ENCODE results near the gene ATXN7.

ATXN7 gene

DNA sequence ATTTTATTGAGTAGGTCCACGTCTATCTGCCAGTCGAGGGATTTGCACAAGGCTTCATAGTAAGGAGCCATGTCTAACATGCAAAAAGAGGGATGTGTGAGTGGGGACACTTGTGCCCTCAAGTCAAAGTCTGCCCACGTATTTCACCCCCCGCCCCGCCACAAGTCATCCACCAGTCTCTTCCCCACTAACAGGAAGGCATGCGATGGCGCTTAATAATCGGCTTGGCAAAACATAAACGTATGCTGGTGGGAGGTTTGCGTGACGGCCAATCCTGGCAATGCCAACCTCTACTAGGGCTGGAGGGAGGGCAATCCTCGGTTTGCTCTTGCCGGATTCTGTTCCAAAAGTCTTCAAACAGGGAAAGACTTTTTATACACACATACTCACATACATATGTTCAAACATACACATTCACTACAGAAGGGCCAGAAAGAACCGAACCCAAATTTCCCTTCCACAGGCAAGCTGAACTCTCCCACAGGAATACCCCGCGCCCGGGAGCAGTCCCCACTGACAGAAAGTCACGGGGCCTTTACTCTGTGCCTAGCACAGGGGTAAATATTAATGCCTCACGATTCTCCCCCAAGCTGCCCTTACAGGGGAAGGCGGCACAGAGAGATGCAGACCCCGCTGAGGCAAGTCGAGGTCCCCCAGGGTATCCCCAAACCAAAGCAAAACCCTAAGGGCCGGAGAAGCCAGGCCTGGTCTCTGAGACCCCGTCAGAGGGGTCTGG lies 159.0 kb downstream of the ATXN7 start:
- no peak for DNase-seq

DNA sequence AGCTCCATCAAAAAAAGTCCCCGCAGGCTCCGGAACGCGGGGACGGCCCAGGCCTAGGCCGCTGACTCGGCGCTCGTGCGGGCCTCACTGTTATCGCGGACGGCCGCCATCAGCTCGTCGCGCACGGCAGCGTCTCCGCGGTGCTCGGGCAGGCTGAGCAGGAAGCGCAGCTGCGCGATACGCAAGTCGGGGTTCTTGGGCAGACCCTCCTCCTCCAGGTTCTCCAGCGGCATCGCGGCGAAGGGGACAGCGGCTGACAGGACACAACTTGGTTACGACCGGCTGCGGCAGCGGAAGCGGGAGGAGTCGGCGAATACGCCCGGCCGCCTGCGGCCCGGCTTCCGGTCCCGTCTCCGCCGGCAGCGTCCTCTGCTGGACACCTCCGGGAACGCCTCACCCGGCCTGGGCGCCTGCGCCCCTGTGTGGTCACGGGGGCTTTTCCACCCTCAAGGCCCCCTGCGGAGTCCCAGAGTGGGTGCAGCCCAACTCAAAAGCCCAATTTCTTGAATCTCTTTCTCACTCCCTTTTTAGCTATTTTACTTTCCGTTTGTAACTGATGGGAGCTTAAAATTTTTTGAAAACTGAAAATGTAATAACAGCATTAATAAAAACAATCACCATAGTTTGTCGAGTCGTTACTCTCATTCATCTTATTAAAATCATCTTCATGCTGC lies 159.7 kb downstream of the ATXN7 start, which contains the start of gene PSMD6:
TSS of gene PSMD6 (minus strand) at position 308 of the 674 bp plus-strand sequence. CDS start at position 233, 75 bp downstream.
- DNase-seq, result peak; percentile 83 to 93 (median 90)

DNA sequence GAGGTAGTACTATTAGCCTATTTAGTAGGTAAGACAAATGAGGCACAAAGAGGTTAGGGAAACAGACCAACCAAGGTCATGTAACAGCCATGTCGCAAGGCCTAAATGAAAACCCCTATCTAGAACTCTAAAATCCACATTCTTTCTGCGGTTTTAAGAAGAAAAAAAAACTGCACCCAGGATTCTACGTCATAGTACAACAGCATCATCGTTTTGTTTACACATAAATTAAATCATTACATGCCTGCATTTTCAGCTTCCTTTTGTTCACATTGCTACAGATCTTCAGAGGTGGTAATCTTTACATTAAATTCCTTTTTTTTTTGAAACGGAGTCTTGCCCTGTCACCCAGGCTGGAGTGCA lies 160.2 kb downstream of the ATXN7 start:
- DNase-seq, result no peak

DNA sequence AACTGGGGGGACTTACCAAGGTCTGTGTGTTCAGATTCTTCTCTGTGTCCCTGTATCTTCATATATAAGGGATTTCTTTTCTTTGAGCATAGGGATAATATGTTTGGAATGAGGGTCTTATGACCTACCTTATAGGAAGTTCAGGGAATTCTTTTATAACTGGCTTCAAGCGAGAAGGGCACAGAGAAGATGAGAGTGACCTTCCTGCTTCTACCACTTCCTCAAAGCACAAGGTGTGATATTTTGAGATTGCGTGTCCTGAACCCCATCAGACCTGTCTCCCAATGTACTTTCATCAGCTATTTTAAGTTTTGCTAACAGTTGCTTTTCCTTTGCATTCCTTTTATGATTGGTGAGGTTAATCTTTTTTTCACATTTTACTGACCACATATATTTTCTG lies 162.7 kb downstream of the ATXN7 start:
- DNase-seq, result no peak

DNA sequence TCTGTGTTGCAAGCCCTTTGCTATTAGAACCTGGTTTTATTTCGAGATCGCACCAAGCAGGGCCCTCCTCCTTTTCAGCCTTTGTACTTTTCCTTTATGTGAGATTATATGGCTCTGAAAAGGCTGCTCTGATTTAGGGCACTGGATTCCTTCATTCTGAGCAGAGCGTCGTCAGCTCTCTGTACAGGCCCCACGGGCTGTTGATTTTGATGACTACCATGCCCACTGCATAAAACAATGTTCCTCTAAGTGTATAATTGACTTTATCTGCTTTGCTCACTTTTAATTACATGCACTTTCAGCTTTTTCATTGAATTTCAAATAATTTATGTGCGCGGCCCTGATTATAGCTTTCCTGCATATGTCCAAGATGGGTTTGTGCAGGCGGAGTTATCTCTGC lies 164.0 kb downstream of the ATXN7 start:
- no peak for DNase-seq

DNA sequence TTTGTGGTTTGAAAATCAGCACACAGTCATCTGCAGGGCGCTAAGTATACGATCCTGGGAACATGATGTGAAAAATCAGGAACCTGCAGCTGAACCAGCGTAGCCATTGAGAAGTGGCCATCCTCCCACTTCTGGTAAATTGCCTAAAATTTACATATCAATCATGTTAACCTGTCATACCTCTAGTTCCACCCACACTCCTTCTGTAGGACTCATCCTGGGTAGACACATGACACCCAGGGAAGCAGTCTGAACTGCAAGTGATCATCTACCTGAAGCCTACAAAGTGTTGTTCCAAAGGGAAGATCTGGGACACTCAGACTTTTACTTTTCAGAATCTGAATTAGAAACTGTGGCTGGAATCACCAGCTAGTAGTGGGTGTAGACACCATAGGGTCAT lies 165.1 kb downstream of the ATXN7 start:
- no peak for DNase-seq

DNA sequence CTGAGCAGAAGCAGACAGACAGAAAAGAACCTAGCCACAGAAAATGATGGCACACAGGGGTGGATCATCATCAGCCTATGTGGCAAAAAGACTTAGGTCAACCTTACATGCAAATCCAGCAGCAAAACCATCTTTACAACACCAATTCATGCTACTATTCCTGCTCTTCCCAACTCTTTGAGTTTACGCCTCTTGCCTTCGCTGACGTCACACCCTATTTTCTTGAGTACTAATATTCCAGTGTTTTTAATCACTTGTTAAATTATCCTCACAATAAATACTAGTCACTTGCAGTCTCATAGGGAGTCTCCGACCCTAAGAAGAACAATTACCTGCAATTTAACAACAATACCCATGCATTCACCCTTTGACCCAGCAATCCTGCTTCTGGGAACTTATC lies 165.6 kb downstream of the ATXN7 start:
- DNase-seq, result no peak

DNA sequence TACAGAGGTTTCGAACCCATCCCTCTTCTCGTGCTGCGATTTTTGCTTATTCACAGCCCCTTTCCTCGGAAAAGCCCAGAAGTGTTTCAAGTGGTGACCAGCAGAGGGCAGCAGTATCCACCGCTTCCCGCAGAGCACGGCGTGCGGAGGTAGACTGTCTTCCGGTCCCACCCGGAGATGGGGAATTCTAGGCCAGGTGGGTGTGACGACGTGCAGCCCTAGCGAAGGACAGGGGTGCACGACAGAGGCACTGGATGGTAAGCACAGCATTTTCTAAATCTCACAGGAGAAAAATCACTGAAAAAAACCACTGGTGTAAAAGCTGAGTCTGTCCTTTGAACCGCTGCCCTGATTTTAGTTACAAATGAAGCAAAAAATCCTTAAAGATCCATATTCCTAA lies 167.1 kb downstream of the ATXN7 start:
- peak; percentile 41 to 51 (median 48) for DNase-seq

DNA sequence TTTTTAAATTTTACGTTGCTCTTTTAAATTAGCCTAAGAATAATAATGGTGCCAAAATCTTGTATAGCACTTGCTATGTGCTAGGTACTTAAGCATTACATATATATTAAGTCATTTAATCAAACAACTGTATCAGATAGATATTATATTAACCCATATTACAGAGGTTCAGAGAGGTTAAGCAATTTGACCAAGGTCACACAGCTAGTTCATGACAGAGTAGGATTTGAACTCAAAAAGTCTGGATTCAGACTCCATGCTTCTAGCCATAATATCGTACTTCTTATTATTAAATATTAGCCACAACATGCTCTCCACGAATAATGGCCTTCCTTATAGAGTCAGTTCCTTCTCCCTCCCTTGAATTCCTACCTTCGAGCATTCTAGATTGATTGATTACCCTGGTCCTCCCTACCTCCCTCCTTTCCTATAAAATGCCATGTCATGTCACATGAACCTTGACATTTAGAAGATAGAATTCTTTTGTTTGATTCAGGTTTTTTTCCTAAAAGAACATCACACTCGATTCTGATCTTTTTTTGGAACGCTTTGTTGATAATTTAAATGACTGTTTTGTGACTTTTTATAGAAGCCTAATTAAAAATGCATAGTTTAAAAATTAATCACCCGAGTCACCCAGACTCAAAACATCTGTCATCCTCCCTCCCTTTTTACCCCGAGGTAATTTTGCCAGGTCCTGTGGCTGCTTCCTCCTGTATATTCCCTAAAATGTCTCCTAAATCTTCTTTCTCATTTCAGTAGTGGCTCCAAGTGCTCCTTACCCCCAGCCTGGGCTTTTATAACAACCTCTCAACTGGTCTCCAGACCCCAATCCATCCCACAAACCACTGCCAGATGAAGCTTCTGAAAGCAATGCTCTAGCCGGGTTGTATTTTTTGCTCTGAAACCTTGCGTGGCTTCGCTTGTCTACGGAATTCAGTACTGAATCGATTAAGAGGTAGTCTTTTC lies 168.2 kb downstream of the ATXN7 start:
- no peak for DNase-seq

DNA sequence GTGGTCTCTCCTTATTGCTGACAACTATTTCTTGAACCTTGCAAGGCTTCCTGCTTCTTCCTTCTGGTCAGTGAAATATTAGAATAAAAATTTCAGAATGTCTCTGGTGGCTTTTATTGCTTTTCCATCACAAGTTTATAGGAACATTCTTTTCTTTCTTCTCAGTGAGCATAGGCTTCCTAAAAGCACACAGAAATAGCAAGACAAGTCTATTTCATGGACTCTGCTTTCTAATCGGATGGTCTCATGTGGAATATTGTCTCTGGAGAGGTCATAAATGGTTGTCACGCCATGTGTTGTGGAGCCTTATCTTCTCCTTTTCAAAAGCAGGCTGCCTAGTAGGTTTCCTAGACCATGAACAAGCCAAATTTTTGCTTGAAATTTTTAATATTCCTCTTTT lies 169.4 kb downstream of the ATXN7 start:
- no peak for DNase-seq

DNA sequence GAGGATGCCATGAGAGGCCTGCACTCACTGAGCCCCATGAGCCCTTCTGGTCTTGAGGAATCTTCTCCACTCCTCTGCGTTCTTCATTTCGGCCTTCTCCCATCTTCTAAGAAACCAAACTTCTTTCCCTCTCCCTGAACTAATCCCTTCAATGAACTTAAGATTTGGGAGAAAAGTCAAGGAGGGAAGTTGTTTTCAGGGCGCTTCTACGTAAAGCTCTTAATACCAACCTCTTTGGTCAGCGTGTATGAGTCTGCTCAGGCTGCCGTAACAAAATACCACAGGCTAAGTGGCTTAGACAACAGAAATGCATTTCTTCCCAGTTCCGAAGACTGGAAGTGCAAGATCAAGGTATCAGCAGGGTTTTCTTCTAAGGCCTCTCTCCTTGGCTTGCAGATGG lies 173.4 kb downstream of the ATXN7 start:
- no peak for DNase-seq

DNA sequence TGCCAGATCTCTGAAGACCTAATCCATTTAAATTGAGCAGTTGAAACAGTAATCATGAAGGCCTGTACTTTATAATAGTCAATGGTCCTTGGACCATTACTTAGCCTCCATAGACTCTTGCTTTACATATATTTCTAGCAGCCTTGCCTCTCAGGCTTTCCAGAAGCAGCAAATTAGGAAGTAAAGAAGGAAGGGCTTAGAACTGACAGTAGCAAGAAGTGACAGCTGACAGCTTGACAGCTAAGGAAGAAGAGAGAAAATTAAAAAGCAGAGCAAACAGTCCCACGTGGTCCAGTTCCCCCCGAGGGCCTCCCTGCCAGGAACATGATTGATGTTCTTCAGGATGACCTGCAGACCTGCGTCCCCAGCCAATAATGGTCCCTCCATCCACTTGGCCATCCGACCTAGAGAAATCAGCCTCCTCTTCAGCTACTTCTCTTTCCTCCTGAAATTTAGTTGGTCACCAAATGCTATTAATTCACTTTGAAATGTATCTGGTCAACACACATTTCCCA lies 174.6 kb downstream of the ATXN7 start:
- no peak for DNase-seq

DNA sequence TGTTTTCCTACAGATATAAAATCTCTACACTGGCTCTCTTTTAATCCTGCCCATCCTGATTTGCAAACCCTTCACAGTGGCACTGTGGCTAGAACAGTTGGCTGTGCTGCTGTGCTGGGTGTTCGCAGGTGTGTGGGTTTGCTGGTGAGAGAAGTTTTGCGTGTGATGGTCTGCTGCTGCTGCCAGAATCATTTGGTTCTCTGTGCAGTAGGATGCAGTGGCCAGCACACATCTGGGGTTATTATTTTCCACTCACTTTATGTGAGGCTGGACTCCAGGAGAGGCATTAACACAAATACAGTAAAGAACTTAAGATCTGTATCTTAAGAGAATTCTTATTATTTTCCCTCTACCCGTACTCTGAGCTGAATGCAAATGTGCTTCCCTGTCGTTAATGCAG lies 175.7 kb downstream of the ATXN7 start:
- no peak for DNase-seq

DNA sequence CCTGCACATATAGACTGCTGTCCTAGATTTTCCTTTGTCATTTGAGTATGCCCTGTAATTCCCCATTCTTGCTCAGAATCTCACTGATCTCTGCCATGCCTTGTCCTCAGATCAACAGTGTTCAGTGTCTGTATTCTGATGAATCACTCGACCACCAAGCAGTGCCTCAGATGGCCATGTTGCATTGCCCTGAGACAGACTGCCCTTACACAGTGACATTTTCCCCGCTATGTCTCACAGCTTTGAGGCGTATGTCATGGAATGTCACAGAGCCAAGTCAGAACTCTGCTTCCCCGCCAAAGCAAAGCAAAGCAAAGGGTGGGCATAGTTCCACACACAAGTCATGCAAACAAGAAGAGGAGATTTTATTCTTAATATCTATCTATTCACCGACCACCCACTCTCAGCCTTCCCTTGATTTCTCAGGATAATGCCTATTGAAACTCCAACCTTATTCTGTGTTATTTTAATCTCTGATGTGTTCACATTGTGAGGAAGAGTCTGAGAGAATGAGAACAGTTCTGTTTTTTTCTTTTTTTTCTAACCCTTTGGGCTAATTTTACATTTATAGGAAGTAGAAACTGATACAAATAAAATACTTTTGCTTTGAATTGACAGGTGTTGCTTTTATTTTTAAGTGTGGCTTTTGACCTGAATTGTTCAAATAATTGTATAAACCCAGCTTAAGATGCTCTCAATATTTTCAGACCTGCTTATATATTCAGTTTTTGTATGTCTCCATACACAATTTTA lies 176.5 kb downstream of the ATXN7 start:
- no peak for DNase-seq

DNA sequence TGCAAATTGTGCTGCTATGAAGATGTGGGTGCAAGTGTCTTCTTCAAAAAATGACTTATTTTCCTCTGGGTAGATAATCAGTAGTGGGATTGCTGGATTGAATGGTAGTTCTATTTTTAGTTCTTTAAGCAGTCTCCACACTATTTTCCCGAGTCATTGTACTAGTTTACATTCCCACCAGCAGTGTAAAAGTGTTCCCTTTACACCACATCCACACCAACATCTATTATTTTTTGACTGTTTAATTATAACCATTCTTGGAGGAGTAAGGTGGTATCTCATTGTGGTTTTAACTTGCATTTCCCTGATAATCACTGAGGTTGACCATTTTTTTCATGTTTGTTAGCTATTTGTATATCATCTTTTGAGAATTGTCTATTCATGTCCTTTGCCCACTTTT lies 179.3 kb downstream of the ATXN7 start:
- DNase-seq, result no peak

DNA sequence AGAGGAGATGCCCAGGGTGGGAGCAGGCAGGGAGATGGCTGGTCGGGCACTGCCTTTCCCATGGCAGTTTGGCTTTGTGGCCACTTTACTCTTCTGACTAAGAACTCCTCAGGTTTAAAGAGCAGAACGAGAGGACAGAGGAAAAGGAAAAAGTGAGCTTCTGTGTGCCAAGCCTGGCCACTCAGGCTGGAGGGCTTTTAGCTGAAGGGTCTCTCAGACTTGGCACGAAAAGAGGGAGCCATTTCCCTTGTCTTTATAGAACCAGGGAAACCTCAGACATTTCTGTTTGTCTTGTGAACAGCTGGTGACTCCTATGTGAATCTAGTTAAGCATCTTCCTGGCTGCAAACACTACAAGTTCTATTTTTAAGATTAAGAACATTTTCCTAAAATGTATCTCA lies 182.9 kb downstream of the ATXN7 start:
- no peak for DNase-seq

DNA sequence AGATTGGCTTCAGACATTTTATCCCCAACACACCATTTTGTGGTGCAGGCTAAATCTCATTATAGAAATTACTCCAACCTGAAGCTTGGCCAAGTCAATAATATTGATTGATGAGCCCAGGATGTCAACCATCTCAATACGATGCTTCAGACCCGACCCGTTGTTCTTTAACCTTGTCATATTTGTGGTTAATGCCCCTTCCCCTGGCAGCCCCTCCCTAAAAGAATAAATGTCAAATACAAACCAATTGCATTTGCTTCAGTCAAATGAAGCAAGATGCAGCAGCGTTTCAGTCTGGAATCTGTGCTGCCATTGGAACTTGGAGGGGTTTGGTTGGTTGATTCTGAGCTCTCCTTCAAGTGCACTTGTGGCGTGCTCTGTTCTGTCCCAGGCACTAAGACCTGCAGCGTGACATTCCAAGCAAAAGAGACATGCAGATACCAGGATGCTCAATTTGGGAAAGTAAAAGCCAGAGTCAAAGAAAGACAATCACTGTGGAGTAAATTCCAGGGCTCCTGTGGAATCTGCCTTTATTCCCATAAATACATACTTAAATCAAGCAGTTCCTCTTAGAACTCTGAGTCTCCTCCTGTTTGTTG lies 183.4 kb downstream of the ATXN7 start:
- no peak for DNase-seq

DNA sequence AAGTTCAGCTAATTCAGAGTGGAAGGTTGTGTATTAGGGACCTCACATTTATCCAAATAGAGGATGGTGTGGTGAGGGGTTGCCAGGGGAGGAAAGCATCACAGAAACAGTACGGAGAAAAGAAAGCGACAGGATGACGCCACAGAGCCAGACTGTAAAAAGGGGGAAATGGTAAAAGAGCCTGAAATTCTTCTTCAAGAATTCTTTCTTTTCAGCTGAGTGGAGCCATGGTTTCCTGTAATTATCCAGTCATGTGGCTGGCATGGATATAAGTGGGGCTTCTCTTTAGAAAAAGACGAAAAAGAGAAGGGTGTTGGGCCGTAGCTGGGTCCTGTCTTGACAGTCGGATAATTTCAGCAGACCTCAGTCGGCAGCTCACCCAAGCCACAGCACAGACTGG lies 184.1 kb downstream of the ATXN7 start:
- no peak for DNase-seq

DNA sequence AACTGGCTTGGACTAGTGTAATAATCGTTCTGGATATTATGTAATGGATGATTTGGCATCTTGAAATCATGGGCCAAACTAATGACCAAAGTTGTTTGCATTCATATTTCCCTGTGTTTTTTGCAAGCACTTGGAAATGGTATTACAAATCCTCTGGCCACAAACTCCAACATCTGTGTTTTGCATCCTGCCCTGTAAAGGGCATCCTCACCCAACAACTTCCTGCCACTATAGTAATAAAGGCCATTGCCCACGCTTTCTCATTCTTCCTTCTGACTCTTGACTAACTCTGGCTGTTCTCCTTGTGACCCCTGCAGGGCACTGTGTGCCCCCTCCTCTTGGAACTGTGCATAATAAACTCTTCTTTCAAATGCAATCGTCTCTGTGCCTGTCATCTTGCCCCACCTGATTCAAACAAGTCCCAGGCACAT lies 185.0 kb downstream of the ATXN7 start:
- DNase-seq, result no peak

DNA sequence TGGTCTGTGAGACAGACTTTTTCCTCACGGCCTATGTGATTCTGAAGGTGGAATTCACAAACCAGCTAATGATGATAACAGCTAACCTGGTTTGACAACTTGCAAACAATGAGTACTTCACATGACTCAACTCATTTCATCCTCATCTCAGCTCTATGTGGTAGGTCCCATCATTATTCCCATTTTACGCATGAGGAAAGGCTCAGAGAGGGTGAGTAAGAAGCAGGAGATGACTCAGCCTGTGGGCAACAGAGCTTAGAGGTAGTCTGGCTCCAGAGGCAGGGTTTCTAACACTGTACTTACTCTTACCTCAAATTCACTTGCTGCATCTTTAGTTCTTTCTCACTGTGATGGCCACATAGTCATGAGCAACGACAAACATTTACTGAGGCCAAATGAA lies 185.5 kb downstream of the ATXN7 start:
- no peak for DNase-seq

DNA sequence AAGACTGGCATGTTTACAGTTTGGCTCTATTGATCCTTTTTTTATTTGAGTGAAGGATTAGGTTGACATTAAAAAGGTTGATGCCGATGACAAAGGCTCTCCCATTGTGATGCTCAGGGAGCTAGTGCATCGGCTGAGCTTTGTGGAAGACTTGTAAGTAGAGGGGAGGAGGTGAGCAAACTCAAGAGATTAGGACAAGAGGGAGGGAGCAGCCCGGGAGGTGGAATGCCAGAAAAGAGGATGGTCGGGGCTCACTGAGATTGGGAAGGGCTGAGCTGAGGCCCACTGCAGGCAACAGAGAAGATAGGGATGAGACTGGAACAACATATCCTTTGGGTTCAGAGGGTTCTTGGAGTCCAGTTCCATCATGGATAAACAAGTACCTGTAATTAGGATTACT lies 186.2 kb downstream of the ATXN7 start:
- DNase-seq, result no peak
